ENCODE results near the gene SLC4A8. TPM values are rescaled to one million over a fixed set of nuclear protein-coding genes. Genes with fewer than 3 reads are reported as not detected.
"Not testable (repeated sequence)": the region's sequence is repeated elsewhere in the genome, so short reads cannot be mapped to it uniquely, and the experiment has no call there.

The SLC4A8 gene
- polyA plus RNA-seq, 1 donor (not counting 4 experiments of a cell fraction or from before 2014, with no cell fraction given): 2.3 TPM

DNA sequence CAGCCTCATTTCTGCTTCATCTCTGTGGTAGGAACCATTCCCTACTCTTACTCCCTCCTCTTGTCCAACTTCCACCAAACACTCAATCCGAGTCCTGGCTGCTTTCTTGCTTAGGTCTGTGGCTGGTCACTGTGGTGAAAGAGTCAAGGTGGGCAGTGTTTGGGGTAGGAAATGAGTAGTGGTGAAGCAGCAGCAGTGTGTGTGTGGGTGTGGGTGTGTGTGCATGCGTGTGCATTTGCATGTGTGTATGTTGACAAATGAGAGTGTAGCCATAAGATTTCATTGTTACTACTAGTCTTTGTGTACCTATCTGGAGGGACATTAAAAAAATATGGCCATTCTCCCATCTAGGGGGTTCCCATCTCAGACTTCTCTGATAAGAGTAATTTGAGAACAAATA is 87.8 kb downstream of the SLC4A8 start:
- no peaks in the 10 kb centered on the region for H4K20me1 ChIP-seq (ENCODE audit: control insufficient read depth, extremely low read depth, insufficient read depth, low read length)
- no peak overlapping the region for H2AFZ ChIP-seq (ENCODE audit: control insufficient read depth, low read length)
- TF ChIP-seq EZH2 (IDR thresholded peaks at IDR 0.05; ENCODE audit: low read length): no peak
- TF ChIP-seq, protein P1, sequence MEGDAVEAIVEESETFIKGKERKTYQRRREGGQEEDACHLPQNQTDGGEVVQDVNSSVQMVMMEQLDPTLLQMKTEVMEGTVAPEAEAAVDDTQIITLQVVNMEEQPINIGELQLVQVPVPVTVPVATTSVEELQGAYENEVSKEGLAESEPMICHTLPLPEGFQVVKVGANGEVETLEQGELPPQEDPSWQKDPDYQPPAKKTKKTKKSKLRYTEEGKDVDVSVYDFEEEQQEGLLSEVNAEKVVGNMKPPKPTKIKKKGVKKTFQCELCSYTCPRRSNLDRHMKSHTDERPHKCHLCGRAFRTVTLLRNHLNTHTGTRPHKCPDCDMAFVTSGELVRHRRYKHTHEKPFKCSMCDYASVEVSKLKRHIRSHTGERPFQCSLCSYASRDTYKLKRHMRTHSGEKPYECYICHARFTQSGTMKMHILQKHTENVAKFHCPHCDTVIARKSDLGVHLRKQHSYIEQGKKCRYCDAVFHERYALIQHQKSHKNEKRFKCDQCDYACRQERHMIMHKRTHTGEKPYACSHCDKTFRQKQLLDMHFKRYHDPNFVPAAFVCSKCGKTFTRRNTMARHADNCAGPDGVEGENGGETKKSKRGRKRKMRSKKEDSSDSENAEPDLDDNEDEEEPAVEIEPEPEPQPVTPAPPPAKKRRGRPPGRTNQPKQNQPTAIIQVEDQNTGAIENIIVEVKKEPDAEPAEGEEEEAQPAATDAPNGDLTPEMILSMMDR (optimal IDR thresholded peaks at IDR 0.05 in 1 of 3, IDR thresholded peaks at IDR 0.05 in 1 of 3, conservative IDR thresholded peaks at IDR 0.05 in 1 of 3; ENCODE audit: extremely low read depth in 1 of 3, insufficient read depth in 2 of 3, low read length in 3 of 3): no peak
- no peaks in the 10 kb centered on the region for H3K36me3 ChIP-seq (ENCODE audit: control insufficient read depth in 2 of 2, extremely low read depth in 1 of 2, insufficient read depth in 2 of 2, low read length in 2 of 2)
- no peaks in the 10 kb centered on the region for H3K9me1 ChIP-seq (ENCODE audit: control insufficient read depth, extremely low read depth, insufficient read depth, low read length)
- no peak overlapping the region for H3K9ac ChIP-seq (ENCODE audit: control insufficient read depth, extremely low read depth, insufficient read depth, low read length)
- no peaks in the 10 kb centered on the region for H3K9me3 ChIP-seq (ENCODE audit: control insufficient read depth, low read depth, low read length)
- H3K4me1 ChIP-seq (ENCODE audit: control insufficient read depth, extremely low read depth, insufficient read depth, low read length): no peaks in the 10 kb centered on the region
- H3K27me3 ChIP-seq (ENCODE audit: control insufficient read depth, extremely low read depth, insufficient read depth, low read length): peaks cover 3% of the 10 kb centered on the region
- H3K4me2 ChIP-seq (ENCODE audit: control insufficient read depth, extremely low read depth, insufficient read depth, low read depth, low read length): no peak overlapping the region
- no peak overlapping the region for H3K27ac ChIP-seq (ENCODE audit: control insufficient read depth, insufficient read depth, low read length)
- FAIRE-seq (no peak), DNase-seq (ENCODE audit: low read depth, low spot score) (no peak)
- dilution Hi-C loops (cut with MboI; ENCODE audit: extremely low pct_ligation_motif_present, low sequenced_read_pairs): no loop called here
- no peak overlapping the region for H3K4me3 ChIP-seq (ENCODE audit: control insufficient read depth in 2 of 3, extremely low read depth in 1 of 3, insufficient read depth in 2 of 3, low read depth in 1 of 3, low read length in 3 of 3)
- no peaks in the 10 kb centered on the region for H3K79me2 ChIP-seq (ENCODE audit: control insufficient read depth, insufficient read depth, low read length)

DNA sequence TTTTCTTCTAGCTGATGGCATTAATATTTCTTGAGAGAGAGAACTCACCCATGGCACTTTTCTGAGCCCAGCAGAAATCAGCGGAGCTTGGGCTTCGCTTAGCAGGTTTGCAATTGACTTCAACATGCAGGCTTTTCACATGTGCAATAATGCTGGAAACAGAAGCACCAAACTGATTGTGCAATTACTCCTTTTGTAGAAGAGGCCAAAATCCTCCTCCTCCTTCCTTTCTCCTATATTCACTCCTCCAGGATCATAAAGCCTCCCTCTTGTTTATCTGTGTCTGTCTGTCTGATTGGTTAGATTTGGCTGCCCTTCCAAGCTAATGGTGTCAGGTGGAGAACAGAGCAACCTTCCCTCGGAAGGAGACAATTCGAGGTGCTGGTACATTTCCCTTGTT is 90.4 kb downstream of the SLC4A8 start:
- H3K4me1 ChIP-seq (ENCODE audit: control insufficient read depth, extremely low read depth, insufficient read depth, low read length); dilution Hi-C loops (cut with MboI; ENCODE audit: extremely low pct_ligation_motif_present, low sequenced_read_pairs); H3K27ac ChIP-seq (ENCODE audit: control insufficient read depth, insufficient read depth, low read length); H4K20me1 ChIP-seq (ENCODE audit: control insufficient read depth, extremely low read depth, insufficient read depth, low read length); H3K4me3 ChIP-seq (ENCODE audit: control insufficient read depth in 2 of 3, extremely low read depth in 1 of 3, insufficient read depth in 2 of 3, low read depth in 1 of 3, low read length in 3 of 3); H2AFZ ChIP-seq (ENCODE audit: control insufficient read depth, low read length); H3K79me2 ChIP-seq (ENCODE audit: control insufficient read depth, insufficient read depth, low read length); H3K9me1 ChIP-seq (ENCODE audit: control insufficient read depth, extremely low read depth, insufficient read depth, low read length); H3K4me2 ChIP-seq (ENCODE audit: control insufficient read depth, extremely low read depth, insufficient read depth, low read depth, low read length); H3K9ac ChIP-seq (ENCODE audit: control insufficient read depth, extremely low read depth, insufficient read depth, low read length); DNase-seq (ENCODE audit: low read depth, low spot score); FAIRE-seq; H3K9me3 ChIP-seq (ENCODE audit: control insufficient read depth, low read depth, low read length); H3K27me3 ChIP-seq (ENCODE audit: control insufficient read depth, extremely low read depth, insufficient read depth, low read length); H3K36me3 ChIP-seq (ENCODE audit: control insufficient read depth in 2 of 2, extremely low read depth in 1 of 2, insufficient read depth in 2 of 2, low read length in 2 of 2): not testable (repeated sequence)

DNA sequence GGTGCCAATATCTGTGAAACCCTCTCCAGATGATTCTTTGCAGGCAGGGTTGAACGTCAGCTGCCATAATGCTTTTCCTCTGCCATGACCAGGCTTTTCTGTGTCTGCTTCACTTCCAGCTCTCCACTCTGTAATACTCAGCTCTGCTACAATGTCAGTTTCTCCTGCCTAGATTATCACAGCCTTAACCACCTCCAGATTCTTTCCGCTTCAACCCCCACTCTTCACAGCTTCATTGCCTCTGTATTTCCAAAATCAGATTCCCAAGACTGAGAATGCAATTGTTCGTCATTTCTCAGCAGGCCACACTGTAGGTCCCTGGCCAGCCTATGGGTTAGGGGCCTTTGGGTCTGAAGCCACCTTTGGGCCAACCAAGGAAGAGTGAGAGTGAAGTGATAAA is 92.7 kb downstream of the SLC4A8 start:
- no peaks in the 10 kb centered on the region for H3K79me2 ChIP-seq (ENCODE audit: control insufficient read depth, insufficient read depth, low read length)
- H3K4me1 ChIP-seq (ENCODE audit: control insufficient read depth, extremely low read depth, insufficient read depth, low read length): no peaks in the 10 kb centered on the region
- no peaks in the 10 kb centered on the region for H4K20me1 ChIP-seq (ENCODE audit: control insufficient read depth, extremely low read depth, insufficient read depth, low read length)
- no peak overlapping the region for H2AFZ ChIP-seq (ENCODE audit: control insufficient read depth, low read length)
- H3K27ac ChIP-seq (ENCODE audit: control insufficient read depth, insufficient read depth, low read length): no peak overlapping the region
- dilution Hi-C loops (cut with MboI; ENCODE audit: extremely low pct_ligation_motif_present, low sequenced_read_pairs): no loop called here
- H3K4me2 ChIP-seq (ENCODE audit: control insufficient read depth, extremely low read depth, insufficient read depth, low read depth, low read length): no peak overlapping the region
- FAIRE-seq (no peak), DNase-seq (ENCODE audit: low read depth, low spot score) (no peak)
- H3K4me3 ChIP-seq (ENCODE audit: control insufficient read depth in 2 of 3, extremely low read depth in 1 of 3, insufficient read depth in 2 of 3, low read depth in 1 of 3, low read length in 3 of 3): no peak overlapping the region
- no peak for TF ChIP-seq EZH2 (IDR thresholded peaks at IDR 0.05; ENCODE audit: low read length)
- no peaks in the 10 kb centered on the region for H3K9me3 ChIP-seq (ENCODE audit: control insufficient read depth, low read depth, low read length)
- peaks cover 2% of the 10 kb centered on the region for H3K9me1 ChIP-seq (ENCODE audit: control insufficient read depth, extremely low read depth, insufficient read depth, low read length)
- no peaks in the 10 kb centered on the region for H3K36me3 ChIP-seq (ENCODE audit: control insufficient read depth in 2 of 2, extremely low read depth in 1 of 2, insufficient read depth in 2 of 2, low read length in 2 of 2)
- no peak overlapping the region for H3K9ac ChIP-seq (ENCODE audit: control insufficient read depth, extremely low read depth, insufficient read depth, low read length)
- peaks cover 3% of the 10 kb centered on the region for H3K27me3 ChIP-seq (ENCODE audit: control insufficient read depth, extremely low read depth, insufficient read depth, low read length)
